Stimulated activated CD4-positive, alpha-beta T cell treated with anti-CD3 and anti-CD28 coated beads, Interleukin-1b, Interleukin-23, amount 100 ng/mL, for 4 hours (primary cell): ENCODE data around the gene ARHGEF40.
A peak's percentile ranks its signal among the peaks of the same experiment; 100 is the strongest.

ENCODE experiments used
- DNase-seq, 2 donors: peaks; one replicate each; pipeline ENCODE4 v3.0.0-alpha.2; 2020; ENCODE audit warnings: low read depth in 2 of 2

Gene ARHGEF40

DNA sequence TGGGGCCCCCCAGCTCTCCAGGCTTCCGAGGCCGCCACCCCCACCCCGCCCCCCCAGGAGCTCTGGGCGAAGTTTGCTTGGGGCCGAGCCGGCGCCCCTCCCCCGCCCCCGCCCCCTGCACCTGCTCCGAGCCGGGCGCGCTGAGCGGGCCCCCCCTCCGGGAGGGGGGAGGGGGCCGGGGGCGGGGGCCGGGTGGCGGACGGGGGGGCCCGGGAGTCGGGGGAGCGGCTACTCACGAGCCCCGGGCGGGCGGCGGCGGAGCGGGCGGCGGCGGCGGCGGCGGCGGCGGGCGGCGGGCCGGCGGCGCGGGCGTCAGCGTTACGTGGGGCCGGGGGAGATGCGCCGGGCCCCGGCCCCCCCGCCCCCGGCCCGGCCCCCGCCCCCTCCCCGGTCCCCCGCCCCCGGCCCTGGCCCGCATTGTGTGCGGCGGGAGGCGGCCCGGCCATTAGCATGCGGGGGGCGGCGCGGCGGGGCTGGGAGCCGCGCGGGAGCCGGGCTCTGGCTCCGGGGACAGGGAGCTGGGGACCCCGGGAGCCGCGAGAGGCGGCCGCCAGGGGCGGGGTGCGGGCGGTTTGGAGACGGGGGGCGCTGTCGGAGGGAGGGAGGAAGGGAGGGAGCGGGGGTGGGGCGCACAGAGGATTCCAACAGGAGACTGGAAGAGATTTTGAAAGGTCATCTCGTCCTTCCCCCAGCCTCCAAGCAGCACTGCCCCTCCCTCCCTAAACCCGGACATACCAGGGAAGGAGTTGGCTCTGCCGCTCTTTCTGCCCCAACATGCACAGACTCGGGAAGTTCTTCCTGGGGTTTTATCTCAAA is 28.2 kb downstream of the ARHGEF40 start, which contains the start of gene ZNF219:
ZNF219 (minus strand) TSS at position 580 of the 816 bp plus-strand sequence. CDS start 5,064 bp downstream, outside the sequence.
- peak in 1 of 2 donors; percentile 23 for DNase-seq

DNA sequence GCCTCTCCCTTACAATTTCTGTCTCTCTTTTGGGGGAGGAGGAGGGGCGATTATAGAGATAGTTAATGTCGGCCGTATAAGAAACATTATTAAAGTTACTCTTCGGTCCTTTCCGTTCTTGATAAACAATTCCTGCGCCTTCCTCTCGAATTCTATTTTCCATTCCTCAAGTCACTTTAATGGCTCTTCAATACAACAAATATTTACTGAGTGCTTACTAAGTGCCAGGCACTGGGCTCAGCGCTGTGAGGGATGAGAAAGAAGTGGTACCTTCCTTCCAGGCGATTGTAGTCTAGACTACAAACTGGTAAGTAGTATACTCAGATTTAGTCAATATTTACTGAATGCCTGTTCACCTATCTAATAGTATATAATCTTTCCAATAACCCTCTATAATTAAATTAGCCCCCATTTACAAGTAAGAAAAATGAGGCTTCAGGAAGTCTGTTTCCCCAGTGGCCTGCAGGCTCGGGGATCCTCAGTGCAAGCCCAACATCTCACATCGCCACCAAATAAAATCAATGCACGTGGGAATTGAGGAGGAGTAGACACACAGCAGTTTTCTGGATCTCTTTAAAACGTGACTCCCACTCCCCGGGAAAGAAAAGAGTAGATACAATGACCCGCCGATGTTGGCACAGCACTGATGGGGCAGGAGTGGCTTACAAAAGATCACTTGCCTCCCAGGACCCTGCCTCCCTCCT is 28.9 kb downstream of the ARHGEF40 start:
- DNase-seq, result no peak

DNA sequence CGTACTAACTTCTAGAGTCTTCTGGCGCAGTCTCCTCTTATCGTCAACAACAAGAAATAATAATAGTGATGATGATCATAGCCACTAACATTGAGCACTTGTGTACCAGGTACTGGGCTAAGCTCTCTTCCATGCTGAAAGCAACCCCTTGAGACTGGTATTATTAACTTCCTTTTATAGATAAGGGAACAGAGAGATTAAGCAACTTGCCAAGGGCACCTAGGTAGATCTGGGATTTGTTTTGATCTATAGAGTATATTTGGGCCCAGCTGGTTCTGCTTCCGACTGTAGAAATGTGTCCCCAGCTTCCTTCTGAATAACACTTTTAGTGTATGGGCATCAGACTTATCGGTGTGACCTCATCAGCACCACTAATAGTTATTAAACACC is 29.5 kb downstream of the ARHGEF40 start:
- DNase-seq, result no peak

DNA sequence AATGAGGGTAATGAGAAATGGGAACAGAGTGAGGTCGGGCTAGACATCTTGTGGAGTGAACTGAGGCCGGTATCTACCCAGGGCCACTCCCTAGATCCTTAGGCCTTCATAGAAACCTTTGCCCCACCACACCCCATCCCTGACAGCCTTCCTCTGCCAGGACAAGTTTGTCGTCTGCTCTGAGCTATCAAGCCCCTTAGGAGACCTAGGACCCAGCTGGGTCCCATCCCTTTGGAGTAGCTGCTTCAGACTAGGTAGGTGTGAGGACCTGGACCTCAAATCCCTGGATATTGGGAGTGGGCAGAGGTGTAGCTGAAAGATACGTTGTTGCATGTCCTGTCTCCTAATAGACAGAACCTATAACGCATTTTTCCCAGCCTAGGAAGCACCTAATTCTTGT is 30.8 kb downstream of the ARHGEF40 start, which contains the start of gene TMEM253:
TMEM253 (plus strand) TSS at position 136 of the 400 bp plus-strand sequence. CDS start 278 bp downstream, outside the sequence.
- DNase-seq, result no peak

DNA sequence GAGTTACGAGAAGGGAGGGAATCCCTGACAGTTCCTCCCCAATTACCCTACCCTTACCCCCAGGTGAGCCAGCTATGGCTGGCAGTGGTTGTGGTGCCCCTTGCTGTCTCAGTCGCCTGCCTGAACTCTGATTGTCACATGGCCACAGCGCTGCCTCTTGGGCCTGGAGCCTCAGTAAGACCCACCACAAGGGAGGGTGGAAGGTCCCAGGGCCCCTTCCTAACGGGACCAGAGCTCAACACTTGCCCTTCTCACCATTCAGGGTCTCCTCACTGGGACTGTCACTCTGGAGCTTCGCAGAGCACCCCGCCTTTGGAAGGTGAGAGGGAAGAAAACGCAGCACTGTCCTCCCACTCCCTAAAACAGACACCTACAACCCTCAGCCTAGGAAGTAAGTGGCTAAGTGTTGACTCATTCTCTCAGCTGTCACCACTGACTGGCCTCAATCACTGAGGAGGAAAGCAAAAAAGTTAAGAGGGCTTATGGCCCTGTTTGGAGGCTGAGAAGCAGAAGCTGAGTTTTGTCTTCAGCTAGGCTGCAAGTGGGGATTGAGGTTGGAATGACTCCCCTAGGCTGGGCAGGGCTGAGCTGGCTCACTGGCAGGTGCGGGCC is 31.8 kb downstream of the ARHGEF40 start:
- DNase-seq, result no peak

DNA sequence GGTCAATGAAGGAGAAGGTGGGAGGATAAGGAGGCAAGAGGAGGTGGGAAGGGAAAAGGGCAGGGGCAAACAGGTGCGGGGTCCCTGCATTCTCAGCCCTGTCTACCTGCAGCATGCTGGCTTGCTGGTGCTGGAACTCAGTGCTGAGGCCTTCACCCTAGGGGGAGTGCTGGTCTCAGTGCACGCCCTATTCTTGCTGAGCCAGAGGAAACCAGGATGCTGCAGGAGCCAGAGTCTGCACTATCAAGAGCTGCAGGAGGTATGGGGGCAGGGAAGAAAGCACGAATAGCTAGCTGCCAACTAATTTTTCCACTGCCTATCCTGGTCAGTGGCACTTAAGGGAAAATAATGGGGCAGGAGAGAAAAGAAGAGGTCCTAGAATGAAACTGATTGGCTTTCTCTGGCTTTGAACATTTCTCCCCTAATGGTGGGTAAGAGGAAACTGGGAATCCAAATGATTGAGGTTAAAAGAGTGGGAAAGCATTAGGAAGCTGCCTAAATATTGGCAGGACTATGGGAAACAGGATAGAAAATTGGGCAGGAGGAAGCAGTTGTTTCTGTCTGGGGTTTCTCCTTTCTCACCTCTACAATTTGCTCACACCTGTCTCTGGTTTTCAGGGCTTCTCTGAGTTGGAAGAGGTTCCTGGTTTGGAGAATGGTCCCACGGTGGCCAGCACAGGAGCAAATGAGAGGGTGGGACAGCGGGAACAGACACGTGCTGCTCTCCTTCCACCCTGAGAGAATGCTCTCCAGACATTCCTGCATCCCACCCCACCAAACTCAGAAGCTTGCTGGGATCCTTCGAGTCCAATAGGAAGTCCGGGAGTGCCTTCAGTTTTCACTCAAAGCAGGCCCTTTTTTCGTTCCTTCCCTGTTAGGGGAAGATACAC is 32.7 kb downstream of the ARHGEF40 start:
- DNase-seq, result no peak

DNA sequence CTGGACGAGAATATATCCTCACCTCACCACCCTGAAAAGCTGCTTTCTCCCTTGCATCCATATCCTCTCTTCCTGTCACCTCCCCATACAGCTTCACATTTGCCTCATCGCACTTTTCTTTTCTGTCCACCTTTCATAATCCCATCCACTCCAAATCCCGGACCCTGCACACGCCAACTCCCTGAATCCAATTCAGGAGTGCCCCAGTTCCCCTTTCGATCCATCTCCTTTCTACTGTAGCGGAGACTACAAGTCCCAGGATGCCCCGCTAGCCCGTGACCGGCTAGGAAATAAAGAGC is 33.3 kb downstream of the ARHGEF40 start:
- no peak for DNase-seq

DNA sequence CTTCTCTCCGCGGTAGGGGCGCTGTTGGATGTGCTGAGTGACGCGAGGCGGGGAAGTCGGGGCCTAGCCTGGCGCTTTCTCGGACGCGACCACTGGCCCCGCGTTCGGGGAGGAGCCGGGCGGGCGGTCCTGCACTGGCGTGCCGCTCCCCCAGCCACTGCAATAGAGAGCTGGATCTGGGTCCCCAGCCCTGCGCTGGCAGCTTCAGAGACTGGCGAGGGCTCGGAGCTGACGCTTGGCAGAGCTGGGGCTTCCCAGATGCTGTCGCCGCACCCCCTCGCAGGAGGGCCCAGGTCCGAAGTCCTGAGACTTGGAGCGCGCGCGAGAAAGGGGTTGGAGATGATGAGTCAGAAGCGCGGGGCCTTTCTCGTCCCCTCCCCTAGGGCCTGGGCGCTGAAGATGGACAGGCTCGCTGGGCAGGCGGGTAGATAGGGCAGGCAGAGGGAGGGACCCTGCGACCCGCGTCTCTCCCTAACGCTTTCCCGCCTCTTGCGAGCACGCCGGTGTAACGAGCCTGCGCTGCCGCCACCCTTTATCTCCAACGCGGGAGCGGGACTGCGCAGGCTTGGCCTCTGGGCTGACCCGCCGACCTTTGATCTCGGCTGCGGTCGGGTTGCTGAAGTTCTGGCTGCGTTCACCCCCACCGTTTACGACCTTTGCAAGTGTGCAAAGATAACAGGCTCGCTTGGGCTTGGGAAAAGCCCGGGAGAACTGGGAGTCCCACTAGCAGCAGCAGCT is 33.8 kb downstream of the ARHGEF40 start:
- peak; percentile 88 for DNase-seq

DNA sequence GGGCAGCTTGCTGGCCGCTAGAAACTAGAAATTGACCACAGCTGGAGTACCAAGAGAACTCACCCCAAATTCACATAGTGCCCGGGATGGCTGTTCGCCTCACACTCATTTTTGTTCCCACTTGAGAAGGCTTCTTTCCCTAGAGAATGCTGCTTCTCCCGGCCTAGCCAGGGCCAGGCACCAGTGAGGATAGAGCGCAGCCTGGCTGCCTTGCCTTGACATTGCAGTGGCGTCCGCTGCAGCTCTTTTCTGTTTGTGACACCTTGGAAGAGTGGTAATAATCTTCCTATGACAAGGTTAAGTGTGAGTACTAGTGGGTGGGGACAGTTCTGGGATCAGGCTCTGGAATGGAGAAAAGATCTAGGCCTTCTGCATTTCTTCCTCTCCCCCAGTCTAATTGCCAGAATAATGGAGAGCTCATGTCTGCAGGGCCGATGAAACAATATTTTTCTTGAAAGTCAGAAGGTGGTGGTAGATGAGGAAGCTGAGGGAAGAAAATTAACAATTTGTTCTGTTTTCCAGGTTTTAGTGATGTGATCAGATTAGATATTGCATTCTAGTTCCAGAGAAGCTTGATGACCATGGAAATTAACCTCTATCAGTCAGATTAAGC is 34.5 kb downstream of the ARHGEF40 start:
- peak; percentile 46 to 53 for DNase-seq

DNA sequence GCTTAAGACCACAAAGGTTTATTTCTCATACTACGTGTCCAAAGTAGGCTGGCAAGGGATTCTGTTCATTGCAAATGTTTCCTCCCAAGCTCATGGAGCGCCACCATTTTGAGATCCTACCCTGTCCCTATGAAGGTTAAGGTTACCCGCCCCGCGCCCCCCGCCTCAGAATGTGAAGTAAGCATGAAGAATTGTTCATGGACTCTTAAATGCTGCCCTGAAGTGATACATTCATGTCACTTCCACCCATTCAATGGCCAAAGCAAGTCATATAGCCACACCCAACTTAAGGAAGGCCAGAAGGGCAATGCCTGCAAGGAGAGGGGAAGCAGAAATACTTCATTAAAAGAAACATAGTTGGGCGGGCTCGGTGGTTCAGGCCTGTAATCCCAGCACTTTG is 35.0 kb downstream of the ARHGEF40 start:
- no peak for DNase-seq

DNA sequence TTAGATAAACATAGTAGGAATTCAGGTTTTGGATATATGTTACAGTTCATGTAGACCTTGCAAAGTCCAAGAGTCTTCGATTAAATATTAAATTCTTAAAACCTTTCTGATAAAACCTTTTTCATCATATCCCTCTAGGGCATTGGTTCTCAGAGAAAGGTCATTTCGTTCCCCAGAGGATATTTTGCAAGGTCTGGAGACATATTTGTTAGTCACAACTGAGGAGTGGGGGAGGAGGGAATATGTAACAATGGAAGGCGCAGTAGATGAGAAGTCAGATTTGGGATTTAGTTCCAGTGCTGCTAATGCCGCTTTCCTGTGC is 36.0 kb downstream of the ARHGEF40 start:
- DNase-seq, result no peak

DNA sequence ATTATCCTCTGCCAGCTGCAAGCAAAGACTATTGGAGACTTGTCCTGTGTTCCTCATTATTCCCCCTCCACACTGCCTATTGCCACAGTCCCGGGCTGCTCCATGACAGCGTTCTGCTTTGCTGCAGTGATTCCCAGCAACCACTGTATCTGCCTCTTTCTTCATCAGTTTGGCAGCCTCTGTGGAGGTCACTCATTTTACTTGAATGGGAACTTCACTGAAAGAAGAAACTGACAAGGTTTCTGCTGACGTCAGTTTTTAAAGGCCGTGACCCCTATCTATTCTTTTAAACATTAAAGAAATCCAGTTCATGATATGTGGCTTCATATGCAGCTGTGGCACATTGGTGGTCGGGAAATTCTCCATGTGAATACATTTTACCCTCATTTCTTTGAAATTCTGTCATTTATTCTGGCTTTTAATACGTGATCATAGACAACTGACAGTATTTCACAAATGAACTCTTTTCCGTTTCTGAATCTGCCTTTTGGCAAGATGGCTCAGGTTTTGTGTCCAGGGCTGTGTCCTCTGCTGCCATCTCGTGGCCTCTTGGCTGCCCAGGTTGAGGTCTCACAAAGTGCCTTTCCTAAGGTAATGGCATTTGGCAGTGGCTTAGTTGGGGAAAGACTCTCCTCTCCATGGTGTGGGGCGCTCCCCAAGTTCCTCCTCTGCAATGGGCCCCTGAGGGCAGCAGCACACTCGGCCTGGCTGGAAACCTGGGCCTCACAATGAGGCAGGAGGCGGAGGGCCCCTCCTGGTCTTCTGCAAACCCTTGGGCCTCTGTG is 36.6 kb downstream of the ARHGEF40 start:
- DNase-seq, result peak; percentile 64 to 68

DNA sequence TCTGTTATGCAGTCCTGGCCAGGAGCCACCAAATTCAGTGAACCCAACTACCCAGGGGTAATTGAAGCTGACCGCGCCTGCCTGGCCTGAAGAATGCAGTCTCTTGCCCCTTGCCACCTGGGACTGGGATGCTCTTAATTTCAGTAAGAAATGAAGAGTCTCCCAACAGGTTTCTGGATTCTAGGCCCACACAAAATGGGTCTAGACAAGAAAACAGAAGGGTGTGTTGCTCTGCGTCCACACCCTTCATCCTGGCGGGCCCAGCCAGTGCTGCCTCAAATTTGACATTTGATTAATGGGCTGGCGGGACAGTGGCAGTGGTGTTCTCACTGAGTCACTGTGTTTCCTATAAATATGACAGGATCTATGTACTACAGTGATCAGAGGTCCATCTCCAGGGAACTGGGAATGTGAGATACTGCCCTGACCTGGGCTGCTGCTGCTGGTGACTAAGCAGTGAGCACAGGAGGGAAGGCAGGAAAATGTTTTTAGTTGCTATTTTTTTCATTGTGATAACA is 37.2 kb downstream of the ARHGEF40 start:
- DNase-seq, result no peak

DNA sequence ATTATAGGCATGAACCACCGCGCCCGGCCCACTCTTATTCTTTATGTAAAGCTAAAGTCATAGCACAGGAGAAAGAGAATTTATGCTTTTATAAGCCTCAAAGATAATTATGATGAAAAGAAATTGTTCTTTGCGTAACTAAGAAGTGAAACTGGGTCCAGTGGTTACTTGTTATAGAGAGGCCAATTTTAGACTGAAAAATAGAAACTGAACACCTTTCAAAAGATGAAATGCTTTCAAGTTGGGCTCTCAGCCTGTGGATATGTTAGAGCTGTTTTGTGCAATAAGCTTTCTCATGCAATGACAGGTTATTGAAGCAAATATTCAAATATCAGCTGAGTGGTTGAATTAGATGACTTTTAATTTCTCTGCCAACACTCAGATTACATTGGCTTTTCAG is 38.7 kb downstream of the ARHGEF40 start:
- DNase-seq, result no peak

DNA sequence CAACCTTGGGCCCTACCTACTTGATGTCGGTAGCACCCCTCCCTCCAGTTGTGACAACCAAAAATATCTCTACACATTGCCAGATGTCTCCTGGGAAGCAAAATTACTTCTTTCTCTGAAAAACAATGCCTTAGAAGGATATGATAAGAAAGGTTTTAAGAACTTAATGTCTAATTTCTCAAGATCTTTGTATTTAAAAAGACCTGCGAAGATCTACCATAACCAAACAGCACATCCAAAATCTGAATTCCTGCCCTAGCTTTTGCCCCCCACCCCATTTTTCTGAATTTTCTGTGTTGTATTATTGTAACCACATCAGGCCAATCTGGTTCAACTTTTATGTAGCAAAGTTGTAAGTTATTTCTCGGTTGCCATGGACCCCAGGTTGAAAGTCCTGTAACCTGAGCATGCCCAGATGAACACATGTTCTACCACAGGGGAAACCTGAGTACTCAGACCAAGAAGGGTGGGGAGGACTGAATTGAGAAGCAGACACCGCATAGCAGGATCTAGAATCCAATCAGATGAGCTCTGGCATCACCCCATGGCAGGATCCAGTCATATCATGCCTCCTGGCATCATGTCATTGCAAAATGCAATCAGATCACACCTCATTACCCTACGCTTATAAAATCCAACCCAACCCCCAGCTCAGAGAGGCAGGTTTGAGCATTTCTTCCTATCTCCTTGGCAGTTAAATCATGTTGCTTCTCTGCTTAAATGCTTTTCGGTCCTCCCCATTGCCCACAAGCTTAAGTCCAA is 39.5 kb downstream of the ARHGEF40 start:
- DNase-seq, result no peak

DNA sequence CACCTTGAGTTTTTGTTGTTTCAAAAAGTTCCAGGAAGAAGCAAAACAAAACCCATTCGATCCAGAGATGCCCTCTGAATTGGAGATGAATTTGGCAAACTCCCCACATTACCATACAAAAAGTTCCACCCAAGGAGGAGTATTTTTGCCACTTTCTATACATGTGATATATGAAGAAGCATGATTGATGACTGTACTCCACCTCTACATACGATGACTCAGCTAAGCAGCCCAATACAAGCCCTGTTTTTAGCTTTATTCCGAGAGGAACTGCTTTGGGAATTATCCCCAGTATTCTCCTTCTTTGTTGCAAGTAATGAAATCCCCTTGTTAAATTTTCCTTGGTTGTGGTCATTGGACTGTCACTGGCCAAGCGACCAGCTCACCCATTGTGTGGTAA is 42.2 kb downstream of the ARHGEF40 start:
- DNase-seq, result no peak

DNA sequence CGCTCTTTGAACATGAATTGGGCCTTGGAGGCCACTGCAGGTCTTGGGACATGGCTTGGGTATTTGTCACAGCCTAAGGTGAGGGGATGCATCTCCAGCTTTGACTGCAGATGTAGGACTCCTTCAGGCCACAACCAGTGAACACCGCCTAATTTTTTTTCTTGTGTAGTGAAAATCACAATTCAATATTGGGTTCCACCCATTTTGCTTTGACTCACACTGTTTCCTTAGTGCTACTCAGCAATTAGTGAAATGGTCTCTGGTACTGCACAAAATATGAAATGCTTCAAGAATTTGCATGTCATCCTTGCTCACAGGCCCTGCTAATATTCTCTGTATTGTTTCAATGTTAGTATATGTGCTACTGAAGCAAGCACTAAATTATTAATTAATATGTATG is 43.3 kb downstream of the ARHGEF40 start:
- DNase-seq, result no peak

DNA sequence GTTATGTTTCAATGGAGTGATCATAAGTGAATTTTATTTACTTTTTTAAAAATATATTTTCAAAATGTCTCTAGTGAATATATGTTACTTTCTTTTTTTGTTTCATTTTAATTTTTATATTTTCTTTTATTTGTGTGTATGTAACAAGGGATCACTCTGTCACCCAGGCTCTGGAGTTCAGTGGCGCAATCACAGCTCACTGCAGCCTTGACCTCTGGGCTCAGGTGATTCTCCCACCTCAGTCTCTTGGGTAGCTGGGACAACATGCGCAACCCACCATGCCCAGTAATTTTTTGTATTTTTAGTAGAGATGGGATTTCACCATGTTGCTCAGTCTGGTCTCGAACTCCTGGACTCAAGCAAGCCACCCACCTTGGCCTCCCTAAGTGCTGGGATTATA is 48.8 kb downstream of the ARHGEF40 start:
- DNase-seq, result no peak

DNA sequence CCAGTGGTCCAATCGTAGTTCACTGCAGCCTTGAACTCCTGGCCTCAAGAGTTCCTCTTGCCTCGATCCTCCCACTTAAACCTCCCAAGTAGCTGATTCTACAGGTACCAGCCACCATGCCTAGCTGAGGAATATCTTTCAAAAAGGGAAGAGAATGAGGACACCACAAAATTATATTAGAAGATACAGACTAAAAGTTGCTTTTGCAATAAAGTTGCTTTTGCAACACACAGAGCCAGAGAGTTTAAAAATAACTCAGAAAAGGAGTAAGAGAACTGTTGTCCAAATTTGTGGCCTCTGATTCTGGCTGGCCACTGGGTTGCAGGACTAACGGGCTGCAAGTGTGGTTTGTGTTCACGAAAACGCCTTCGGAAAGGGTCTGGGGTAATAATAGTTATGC is 50.6 kb downstream of the ARHGEF40 start:
- DNase-seq, result no peak
